ENCODE measurements around the gene PPP2R5D.
"Not testable (repeated sequence)": the region's sequence is repeated elsewhere in the genome, so short reads cannot be mapped to it uniquely, and the experiment has no call there.

Gene PPP2R5D

GRCh38 chr6:42939810-42940167 lies 44.6 kb upstream of the PPP2R5D start:
- in situ Hi-C loops (cut with HindIII; ENCODE audit: low sequenced_read_pairs) = no loop called here
- DNase-seq (ENCODE audit: low read depth) = no peak

DNA sequence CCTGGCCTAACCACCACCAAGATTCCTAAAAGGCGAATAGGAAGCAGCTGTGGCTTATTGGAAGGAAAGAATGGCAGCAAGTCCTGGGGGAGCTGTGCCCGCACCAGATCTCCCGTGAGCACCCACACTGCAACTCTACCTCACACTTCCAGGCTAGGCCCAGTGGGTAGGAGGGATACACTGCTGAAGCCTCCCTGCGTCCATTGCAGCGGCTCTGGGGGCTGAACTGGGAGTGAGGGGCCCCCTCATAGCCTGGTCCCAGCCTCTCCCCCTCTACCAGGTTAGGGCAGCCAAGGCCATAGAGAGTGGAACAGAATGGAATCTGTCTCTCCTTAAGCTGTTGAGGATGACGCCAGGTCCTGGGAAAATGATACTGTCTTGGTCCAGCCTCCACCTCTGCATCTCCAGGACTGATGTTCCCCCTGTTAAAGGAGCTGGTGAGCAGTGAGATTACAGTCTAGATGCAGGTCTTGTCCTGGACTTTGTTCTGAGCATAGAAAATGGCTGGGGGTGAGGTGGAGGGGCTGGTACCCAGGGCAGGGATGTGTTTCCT lies 43.8 kb upstream of the PPP2R5D start:
- no peak for TF ChIP-seq CTCF (IDR thresholded peaks at IDR 0.05; ENCODE audit: low read depth, low read length, missing control alignments)
- in situ Hi-C loops (cut with HindIII; ENCODE audit: low sequenced_read_pairs) = no loop called here
- DNase-seq (ENCODE audit: low read depth) = no peak
- H3K4me3 ChIP-seq (ENCODE audit: low read depth, low read length) = no peak overlapping the region

More at GRCh38 chr6:42939810-42940167, 44.6 kb upstream of the PPP2R5D start:
- H3K4me3 ChIP-seq (ENCODE audit: low read depth, low read length) = no peak overlapping the region
- no peak for TF ChIP-seq CTCF (IDR thresholded peaks at IDR 0.05; ENCODE audit: low read depth, low read length, missing control alignments)

- H3K4me3 ChIP-seq (ENCODE audit: low read depth, low read length); DNase-seq (ENCODE audit: low read depth); in situ Hi-C loops (cut with HindIII; ENCODE audit: low sequenced_read_pairs): not testable (repeated sequence)
Measured at GRCh38 chr6:42941356-42941755, 43.0 kb upstream of the PPP2R5D start.

GRCh38 chr6:42942444-42942843 lies 41.9 kb upstream of the PPP2R5D start:
- no peak for TF ChIP-seq CTCF (IDR thresholded peaks at IDR 0.05; ENCODE audit: low read depth, low read length, missing control alignments)
- in situ Hi-C loops (cut with HindIII; ENCODE audit: low sequenced_read_pairs) = no loop called here
- no peak for DNase-seq (ENCODE audit: low read depth)
- no peak overlapping the region for H3K4me3 ChIP-seq (ENCODE audit: low read depth, low read length)

GRCh38 chr6:42947950-42948349 lies 36.4 kb upstream of the PPP2R5D start:
- in situ Hi-C loops (cut with HindIII; ENCODE audit: low sequenced_read_pairs) = no loop called here

GRCh38 chr6:42952389-42952788 lies 32.0 kb upstream of the PPP2R5D start:
- no peak overlapping the region for H3K4me3 ChIP-seq (ENCODE audit: low read depth, low read length)
- TF ChIP-seq CTCF (IDR thresholded peaks at IDR 0.05; ENCODE audit: low read depth, low read length, missing control alignments) = no peak
- DNase-seq (ENCODE audit: low read depth) = no peak
- in situ Hi-C loops (cut with HindIII; ENCODE audit: low sequenced_read_pairs) = no loop called here

More at GRCh38 chr6:42947950-42948349, 36.4 kb upstream of the PPP2R5D start:
- DNase-seq (ENCODE audit: low read depth) = no peak
- H3K4me3 ChIP-seq (ENCODE audit: low read depth, low read length) = no peak overlapping the region
- no peak for TF ChIP-seq CTCF (IDR thresholded peaks at IDR 0.05; ENCODE audit: low read depth, low read length, missing control alignments)

- in situ Hi-C loops (cut with HindIII; ENCODE audit: low sequenced_read_pairs); H3K4me3 ChIP-seq (ENCODE audit: low read depth, low read length); DNase-seq (ENCODE audit: low read depth): not testable (repeated sequence)
Measured at GRCh38 chr6:42954405-42954804, 30.0 kb upstream of the PPP2R5D start.

DNA sequence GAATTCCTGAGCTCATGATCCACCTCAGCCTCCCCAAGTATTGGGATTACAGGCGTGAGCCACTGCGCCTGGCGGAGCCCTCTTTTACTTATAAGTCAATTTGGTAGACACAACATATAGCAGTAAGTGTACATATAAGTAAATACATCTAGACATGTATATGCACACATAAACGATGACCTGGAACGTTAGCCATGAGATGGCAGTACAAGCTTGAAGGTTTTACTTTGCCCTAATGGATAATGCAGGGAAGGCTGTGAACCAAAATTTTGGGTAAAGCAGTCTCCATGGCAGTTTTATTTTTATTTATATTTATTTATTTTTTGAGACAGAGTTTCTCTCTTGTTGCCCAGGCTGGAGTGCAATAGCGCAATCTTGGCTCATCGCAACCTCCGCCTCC lies 26.2 kb upstream of the PPP2R5D start:
- in situ Hi-C loops (cut with HindIII; ENCODE audit: low sequenced_read_pairs) = no loop called here
- no peak for DNase-seq (ENCODE audit: low read depth)
- no peak overlapping the region for H3K4me3 ChIP-seq (ENCODE audit: low read depth, low read length)
- TF ChIP-seq CTCF (IDR thresholded peaks at IDR 0.05; ENCODE audit: low read depth, low read length, missing control alignments) = no peak
